Spleen (tissue), 11 donors: ENCODE measurements around the gene PACRG. TPM values are rescaled to one million over a fixed set of nuclear protein-coding genes. Genes with fewer than 3 reads are reported as not detected.

ENCODE experiments used
- DNase-seq: peaks from one replicate; pipeline ENCODE4 v3.0.0-alpha.2; 2020
- H3K27ac ChIP-seq, 8 donors: fragments of 200-600 bp; sonication (generic) in 7 of 8; 1 replicate in 4 of 8; 2 replicates in 4 of 8; pipeline versions ENCODE4 v1.5.0 to v1.8.0; 2016 to 2021; ENCODE audit warnings: inconsistent platforms in 4 of 8, mild to moderate bottlenecking in 4 of 8, moderate library complexity in 1 of 8
- H3K27me3 ChIP-seq, 7 donors: fragments of 200-600 bp; sonication (generic) in 6 of 7; replicated peaks in 1 of 7; 1 replicate in 4 of 7; 2 replicates in 3 of 7; pipeline versions ENCODE4 v1.5.0 to v1.8.0; 2016 to 2021; ENCODE audit warnings: inconsistent platforms in 3 of 7, mild to moderate bottlenecking in 1 of 7
- H3K36me3 ChIP-seq, 6 donors: fragments of 200-600 bp; sonication (generic) in 5 of 6; 1 replicate in 4 of 6; 2 replicates in 2 of 6; pipeline versions ENCODE4 v1.5.0 to v1.8.0; 2016 to 2021; ENCODE audit warnings: inconsistent platforms in 2 of 6
- H3K4me1 ChIP-seq, 6 donors: fragments of 200-600 bp; sonication (generic) in 5 of 6; 1 replicate in 3 of 6; 2 replicates in 3 of 6; pipeline versions ENCODE4 v1.5.0 to v1.8.0; 2016 to 2021; ENCODE audit warnings: inconsistent platforms in 3 of 6
- H3K4me3 ChIP-seq, 8 donors: fragments of 200-600 bp; sonication (generic) in 7 of 8; 1 replicate in 4 of 8; 2 replicates in 4 of 8; pipeline versions ENCODE4 v1.5.0 to v1.8.0; 2016 to 2021; ENCODE audit warnings: inconsistent platforms in 4 of 8, mild to moderate bottlenecking in 4 of 8, moderate library complexity in 2 of 8
- H3K9me3 ChIP-seq, 8 donors: fragments of 200-600 bp; sonication (generic) in 7 of 8; 1 replicate in 4 of 8; 2 replicates in 4 of 8; pipeline versions ENCODE4 v1.5.0 to v1.8.0; 2016 to 2021; ENCODE audit warnings: inconsistent platforms in 4 of 8
- POLR2A ChIP-seq, 3 donors: fragments of 450-650 bp; IDR thresholded peaks; one replicate each; pipeline ENCODE4 v1.5.1; 2017; ENCODE audit warnings: antibody characterized with exemption in 3 of 3, mild to moderate bottlenecking in 1 of 3
- POLR2AphosphoS5 ChIP-seq, 3 donors: sonication (generic); formaldehyde crosslinking; IDR thresholded peaks; one replicate each; pipeline ENCODE4 v1.5.1; 2017; ENCODE audit warnings: antibody characterized with exemption in 3 of 3
- WGBS, 5 donors: extraction: QIAGEN DNeasy Blood & Tissue Kit in 3 of 5; methylation state at CpG; one replicate each; pipeline versions ENCODE4 v1.1.5 to v1.1.7; 2013 to 2018; 5-methylcytosine and 5-hydroxymethylcytosine counted together
- intact Hi-C: fragments of 100-400 bp; cut with DNase I; formaldehyde crosslinking; loops from one replicate; pipeline ENCODE4 v1.15.0; 2023; ENCODE audit warnings: low total_unique reads
- polyA plus RNA-seq, 3 donors: library from polyadenylated mRNA; stranded (reverse); fragments of 200-250 nt; gene quantifications; one replicate each; pipeline ENCODE4 v1.2.1, GENCODE V29; 2013
- total RNA-seq, 7 donors: library from RNA; depleted of rRNA in 3 of 7; stranded (reverse); fragments of >200 nt in 3 of 7; fragmentation: NEBNext Ultra II Directional in 4 of 7; extraction: Animal tissue kit (Norgen Biotek cat#: 25700) in 4 of 7; gene quantifications; one replicate each; pipeline versions ENCODE4 v1.1.0 to v1.2.1, GENCODE V29; 2016 to 2021
- TF ChIP-seq, protein P1 (sequence below), 11 experiments: fragments of 200-600 bp in 7 of 11; fragments of 450-650 bp in 4 of 11; sonication (generic) in 4 of 11; IDR thresholded peaks in 8 of 11; conservative IDR thresholded peaks in 3 of 11; 1 replicate in 7 of 11; 2 replicates in 4 of 11; pipeline versions ENCODE4 v1.4.0 to v1.8.0; 2016 to 2021; ENCODE audit warnings: antibody characterized with exemption in 11 of 11, inconsistent platforms in 4 of 11, mild to moderate bottlenecking in 1 of 11
- donor health status: healthy with polysubstance abuse.
- donor health status: DM: no; HTN: no; CAD: no; lungs with moderate emphysema.
- donor health status: DM: no; HTN: no; CAD: no.
- donor health status: Bipolar disorder and iron deficiency.
- donor health status: healthy.
- donor health status: DM: no; HTN: no; CAD: no.
- donor health status: DM: yes; HTN: yes; CAD: no.

Gene PACRG
- total and polyA plus RNA-seq, 10 donors = 0.32 to 2.0 (median 1.0) TPM; not detected in 5

DNA sequence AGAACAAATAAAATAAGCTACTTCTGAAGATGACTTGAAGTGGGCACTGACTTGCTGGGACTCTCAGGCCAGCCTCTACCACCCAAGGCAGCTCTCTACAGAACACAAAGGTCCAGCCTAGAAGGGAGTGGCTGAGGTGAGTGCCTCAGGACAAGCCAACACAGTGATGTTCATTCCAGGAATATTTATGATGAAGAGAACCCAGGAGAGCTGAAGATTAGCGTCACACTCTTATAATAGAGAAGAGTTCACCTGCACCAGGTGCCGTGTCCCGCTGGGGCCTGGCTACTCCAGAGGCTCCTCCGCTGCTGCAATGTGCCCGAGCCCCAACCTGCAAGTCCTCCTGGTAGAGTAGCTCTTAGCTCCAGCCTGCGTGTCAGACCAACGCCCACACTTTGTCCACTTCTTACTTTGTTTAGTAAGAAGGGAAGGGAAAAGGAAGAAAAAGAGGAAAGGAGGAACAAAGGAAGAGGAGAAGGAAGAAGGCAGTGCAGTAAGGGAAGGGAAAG lies 504.3 kb downstream of the PACRG start:
- TF ChIP-seq, protein P1, sequence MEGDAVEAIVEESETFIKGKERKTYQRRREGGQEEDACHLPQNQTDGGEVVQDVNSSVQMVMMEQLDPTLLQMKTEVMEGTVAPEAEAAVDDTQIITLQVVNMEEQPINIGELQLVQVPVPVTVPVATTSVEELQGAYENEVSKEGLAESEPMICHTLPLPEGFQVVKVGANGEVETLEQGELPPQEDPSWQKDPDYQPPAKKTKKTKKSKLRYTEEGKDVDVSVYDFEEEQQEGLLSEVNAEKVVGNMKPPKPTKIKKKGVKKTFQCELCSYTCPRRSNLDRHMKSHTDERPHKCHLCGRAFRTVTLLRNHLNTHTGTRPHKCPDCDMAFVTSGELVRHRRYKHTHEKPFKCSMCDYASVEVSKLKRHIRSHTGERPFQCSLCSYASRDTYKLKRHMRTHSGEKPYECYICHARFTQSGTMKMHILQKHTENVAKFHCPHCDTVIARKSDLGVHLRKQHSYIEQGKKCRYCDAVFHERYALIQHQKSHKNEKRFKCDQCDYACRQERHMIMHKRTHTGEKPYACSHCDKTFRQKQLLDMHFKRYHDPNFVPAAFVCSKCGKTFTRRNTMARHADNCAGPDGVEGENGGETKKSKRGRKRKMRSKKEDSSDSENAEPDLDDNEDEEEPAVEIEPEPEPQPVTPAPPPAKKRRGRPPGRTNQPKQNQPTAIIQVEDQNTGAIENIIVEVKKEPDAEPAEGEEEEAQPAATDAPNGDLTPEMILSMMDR (IDR thresholded peaks at IDR 0.05 in 8 of 11, conservative IDR thresholded peaks at IDR 0.05 in 3 of 11) = no peak
- Histone ChIP-seq H3K27me3 (no peaks in the 10 kb centered on the region), H3K9me3 (no peaks in the 10 kb centered on the region), H3K4me3 (no peak overlapping the region), H3K36me3 (no peaks in the 10 kb centered on the region), H3K27ac (no peak overlapping the region), H3K4me1 (no peaks in the 10 kb centered on the region)
- no peak for DNase-seq
- 83 to 93% (median 87%) methylated on average over 7 of the region's 7 CpGs for WGBS, 5 donors
- intact Hi-C loops = no loop called here

DNA sequence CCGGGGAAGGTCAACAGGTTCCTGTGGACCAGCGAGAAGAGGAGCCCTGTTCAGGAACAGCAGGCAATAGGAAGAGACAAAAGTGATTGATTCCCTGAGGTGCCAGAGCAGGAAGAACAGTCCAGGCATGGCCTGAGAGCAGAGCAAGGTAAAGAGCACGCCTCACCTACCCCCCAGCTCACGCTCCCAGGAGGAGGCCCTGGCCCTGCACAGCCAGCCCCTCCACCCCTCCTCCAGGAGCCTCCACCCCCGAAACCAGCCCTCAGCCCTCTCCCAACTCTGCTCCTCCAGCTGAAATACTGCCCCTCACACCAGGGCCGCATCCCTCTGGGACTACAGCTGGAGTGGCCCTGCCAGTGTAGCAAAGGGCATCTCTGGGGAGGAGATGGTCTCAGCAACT lies 504.9 kb downstream of the PACRG start:
- Histone ChIP-seq H3K4me1 (no peaks in the 10 kb centered on the region), H3K9me3 (no peaks in the 10 kb centered on the region), H3K36me3 (no peaks in the 10 kb centered on the region), H3K27me3 (no peaks in the 10 kb centered on the region), H3K27ac (no peak overlapping the region), H3K4me3 (no peak overlapping the region)
- intact Hi-C loops = no loop called here
- 82 to 88% (median 85%) methylated on average over 5 to 6 of the region's 6 CpGs for WGBS, 5 donors
- TF ChIP-seq, protein P1 (IDR thresholded peaks at IDR 0.05 in 8 of 11, conservative IDR thresholded peaks at IDR 0.05 in 3 of 11) = no peak
- TF ChIP-seq POLR2AphosphoS5 (IDR thresholded peaks at IDR 0.05) (no peak), POLR2A (IDR thresholded peaks at IDR 0.05) (no peak)
- DNase-seq = no peak

DNA sequence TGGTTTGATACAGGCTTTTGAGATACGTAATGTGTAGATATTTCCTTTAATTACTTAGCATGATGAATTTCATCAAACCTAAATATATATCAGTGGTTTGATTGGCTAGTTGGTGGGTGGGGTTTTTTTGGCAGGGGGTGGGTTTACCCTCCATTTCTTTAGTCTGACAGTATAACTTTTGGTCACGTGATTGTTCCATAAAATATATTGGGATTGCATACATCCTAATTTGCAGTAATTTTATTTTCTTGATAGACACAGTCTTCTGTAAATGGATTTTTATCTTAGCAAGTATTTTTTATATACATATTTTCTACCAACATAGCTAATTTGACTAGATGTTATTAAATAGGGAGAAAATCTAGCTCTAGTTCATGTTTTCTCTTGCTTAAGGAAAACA lies 509.3 kb downstream of the PACRG start:
- no peaks in the 10 kb centered on the region for H3K9me3 ChIP-seq
- 90 to 97% (median 96%) methylated on average over 2 of the region's 2 CpGs for WGBS, 5 donors
- TF ChIP-seq, protein P1 (IDR thresholded peaks at IDR 0.05 in 8 of 11, conservative IDR thresholded peaks at IDR 0.05 in 3 of 11) = no peak
- TF ChIP-seq POLR2A (IDR thresholded peaks at IDR 0.05) (no peak), POLR2AphosphoS5 (IDR thresholded peaks at IDR 0.05) (no peak)
- H3K27me3 ChIP-seq = no peaks in the 10 kb centered on the region
- intact Hi-C loops = no loop called here
- H3K36me3 ChIP-seq = no peaks in the 10 kb centered on the region
- no peak overlapping the region for H3K27ac ChIP-seq
- DNase-seq = no peak
- no peak overlapping the region for H3K4me3 ChIP-seq
- H3K4me1 ChIP-seq = no peaks in the 10 kb centered on the region

DNA sequence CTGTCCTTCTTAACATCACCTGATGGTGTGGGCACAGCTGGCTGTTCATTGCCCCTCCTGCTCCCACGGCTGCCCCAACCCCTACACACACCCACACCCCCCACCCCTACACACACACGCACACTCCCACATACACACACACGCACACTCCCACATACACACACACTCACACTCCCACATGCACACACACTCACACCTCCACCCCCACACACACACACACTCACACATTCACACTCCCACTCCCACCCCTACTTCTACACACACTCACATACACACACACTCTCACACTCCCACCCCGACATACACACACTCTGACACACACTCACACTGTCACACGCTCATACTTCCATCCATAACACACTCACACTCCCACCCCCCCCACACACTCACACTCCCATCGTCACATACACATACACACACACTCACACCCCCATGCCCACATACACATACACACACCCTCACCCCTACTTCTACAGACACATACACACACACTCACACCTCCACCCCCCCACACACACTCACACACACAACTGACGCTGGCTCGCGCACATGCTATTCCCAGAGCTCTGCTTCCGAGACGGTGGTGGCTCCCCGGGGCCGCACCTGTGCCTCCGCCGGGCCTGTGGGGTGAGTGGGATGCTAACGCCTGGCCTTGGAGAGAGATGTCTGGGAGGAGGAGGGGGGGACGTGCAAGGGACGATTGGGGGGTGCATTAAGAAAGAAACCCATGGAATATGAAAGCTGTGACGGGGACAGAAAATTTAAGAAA lies 512.0 kb downstream of the PACRG start:
- Histone ChIP-seq H3K4me1 (no peaks in the 10 kb centered on the region), H3K4me3 (no peak overlapping the region), H3K27ac (no peak overlapping the region), H3K9me3 (no peaks in the 10 kb centered on the region), H3K27me3 (no peaks in the 10 kb centered on the region), H3K36me3 (no peaks in the 10 kb centered on the region)
- 91 to 97% (median 93%) methylated on average over 19 of the region's 19 CpGs for WGBS, 5 donors
- no peak for DNase-seq
- TF ChIP-seq POLR2A (IDR thresholded peaks at IDR 0.05) (no peak), POLR2AphosphoS5 (IDR thresholded peaks at IDR 0.05) (no peak)
- TF ChIP-seq, protein P1 (IDR thresholded peaks at IDR 0.05 in 8 of 11, conservative IDR thresholded peaks at IDR 0.05 in 3 of 11) = no peak
- intact Hi-C loops = no loop called here
